Activated CD4-positive, alpha-beta T cell treated with anti-CD3 and anti-CD28 coated beads, Interleukin-2, Interleukin-4, amounts not matched to agents 100 ng/mL and 50 ng/mL, durations not matched to agents 16 hours and 8 hours (primary cell): ENCODE results near the gene GNG2.

Experiments used
- DNase-seq: peaks from one replicate; pipeline ENCODE4 v3.0.0-alpha.2; 2020; ENCODE audit warnings: low spot score

The GNG2 gene

DNA sequence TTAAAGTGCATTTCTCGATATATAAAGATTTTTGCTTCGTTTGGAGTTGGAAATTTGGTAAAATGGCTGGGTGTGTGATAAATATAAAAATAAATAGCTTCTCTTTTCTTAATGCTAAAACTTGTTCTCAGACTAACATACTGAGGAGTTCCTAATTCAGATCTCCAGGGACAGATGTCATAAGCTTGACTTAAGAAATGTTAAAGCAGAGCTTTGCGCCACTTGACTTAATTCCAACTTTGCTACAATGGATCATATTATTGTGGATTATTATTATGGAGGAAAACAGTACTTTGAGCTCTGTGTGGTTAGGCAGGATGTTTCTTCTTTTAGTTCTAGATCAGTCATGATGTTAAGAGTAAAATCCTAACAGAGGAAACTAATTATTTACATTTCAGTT is 33.8 kb downstream of the GNG2 start:
- no peak for DNase-seq

GRCh38 chr14:51895375-51895774 is 35.0 kb downstream of the GNG2 start:
- DNase-seq: no peak

- DNase-seq: no peak
Observed at GRCh38 chr14:51897791-51898355, 37.5 kb downstream of the GNG2 start.

GRCh38 chr14:51901475-51902024 is 41.1 kb downstream of the GNG2 start:
- no peak for DNase-seq

GRCh38 chr14:51905656-51906121 is 45.3 kb downstream of the GNG2 start:
- peak; percentile 74 for DNase-seq

GRCh38 chr14:51908086-51908485 is 47.7 kb downstream of the GNG2 start:
- no peak for DNase-seq

DNA sequence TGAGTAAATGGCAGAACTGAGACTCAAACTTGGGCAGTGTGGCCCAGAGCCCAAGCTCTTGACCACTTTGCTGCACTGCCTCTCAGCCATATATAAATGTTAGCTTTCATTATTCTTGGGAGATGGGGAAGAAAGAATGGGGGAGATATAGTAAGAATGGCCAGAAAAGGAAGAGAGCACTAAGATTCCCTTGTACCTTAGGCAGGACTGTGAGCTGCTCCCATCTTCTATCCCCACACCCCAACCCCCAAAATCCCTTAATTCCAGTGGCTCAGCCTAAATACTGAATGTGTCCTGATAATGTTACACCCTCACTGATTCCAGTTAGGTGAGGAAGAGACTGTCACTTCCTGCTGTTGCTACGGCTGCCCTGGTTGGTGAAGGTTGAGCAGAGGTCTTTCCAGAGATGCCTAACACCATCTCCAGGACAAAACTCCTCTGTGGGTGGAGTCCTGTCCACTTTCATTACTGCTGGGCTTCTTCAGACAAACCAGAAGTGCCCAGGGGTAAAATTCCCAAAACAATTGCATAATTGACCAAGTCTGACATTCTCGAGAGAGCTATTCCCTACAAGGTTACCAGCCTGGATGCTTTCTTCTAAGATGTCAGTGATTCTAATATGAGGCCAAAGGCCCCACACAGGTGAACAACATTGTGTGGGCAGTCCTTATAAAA is 51.8 kb downstream of the GNG2 start:
- DNase-seq: no peak

- no peak for DNase-seq
Observed at GRCh38 chr14:51914310-51914709, 53.9 kb downstream of the GNG2 start.

GRCh38 chr14:51917193-51917592 is 56.8 kb downstream of the GNG2 start:
- no peak for DNase-seq

GRCh38 chr14:51921026-51921425 is 60.6 kb downstream of the GNG2 start:
- DNase-seq: no peak

- DNase-seq: no peak
Observed at GRCh38 chr14:51922624-51923023, 62.2 kb downstream of the GNG2 start.

DNA sequence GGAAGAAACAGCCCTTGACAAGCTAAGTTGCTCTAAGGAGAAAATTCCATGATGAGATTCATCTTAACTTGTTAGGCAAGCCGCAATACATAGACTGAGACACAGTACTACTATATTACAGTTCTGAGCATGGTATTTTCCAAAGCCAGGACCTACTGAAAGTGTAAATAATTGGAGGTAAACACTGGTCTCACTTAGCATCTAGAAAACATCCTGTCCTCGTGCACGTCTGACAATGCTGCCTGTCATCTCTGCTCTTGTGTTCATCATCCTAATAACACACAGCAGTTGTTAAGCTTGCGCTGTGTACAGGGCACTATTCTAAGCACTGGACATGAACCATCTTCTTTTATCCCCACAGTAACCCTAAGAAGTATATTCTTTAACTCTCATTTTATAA is 64.2 kb downstream of the GNG2 start:
- DNase-seq: no peak

GRCh38 chr14:51925980-51926379 is 65.6 kb downstream of the GNG2 start:
- DNase-seq: no peak

- DNase-seq: no peak
Observed at GRCh38 chr14:51926449-51926848, 66.0 kb downstream of the GNG2 start.

DNA sequence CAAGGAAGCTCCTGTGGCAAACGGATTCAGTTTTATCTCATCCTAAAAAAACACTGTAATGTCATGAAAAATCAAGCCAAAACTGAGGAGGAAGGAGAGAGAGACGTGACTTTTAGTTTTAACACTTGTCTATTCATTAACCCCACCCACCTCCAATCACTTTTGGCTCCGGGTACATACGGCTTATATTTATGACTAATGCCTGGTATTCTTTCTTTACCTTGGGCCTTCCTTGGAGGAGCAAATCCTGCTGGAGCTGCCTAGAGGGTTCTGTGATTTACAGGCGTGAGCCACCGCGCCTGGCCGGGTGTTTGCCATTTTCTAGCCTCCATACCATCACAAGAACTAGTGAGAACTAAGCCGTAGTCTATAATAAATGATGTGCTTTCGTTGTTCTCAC is 68.2 kb downstream of the GNG2 start:
- no peak for DNase-seq

GRCh38 chr14:51929166-51929565 is 68.8 kb downstream of the GNG2 start:
- DNase-seq: no peak

- DNase-seq: no peak
Observed at GRCh38 chr14:51929910-51930682, 69.7 kb downstream of the GNG2 start.

DNA sequence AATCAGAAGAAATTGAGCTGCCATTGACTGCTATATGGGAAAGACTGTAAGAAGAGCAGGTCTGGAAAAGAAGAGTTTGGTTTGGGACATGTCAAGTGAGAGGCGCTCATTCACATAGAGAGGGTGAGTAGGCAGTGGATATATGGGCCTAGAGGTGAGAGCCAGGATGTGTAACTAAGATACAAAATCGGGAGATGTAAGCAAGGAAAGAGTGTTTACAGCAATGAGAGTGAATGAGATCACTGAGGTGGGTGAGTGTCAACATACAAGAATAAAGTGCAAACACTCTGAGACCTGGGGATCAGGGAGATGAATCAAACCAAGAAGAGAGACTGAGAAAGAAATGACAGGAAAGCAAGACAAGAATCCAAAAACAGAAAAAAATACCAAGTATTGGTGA is 70.9 kb downstream of the GNG2 start:
- peak; percentile 32 for DNase-seq

GRCh38 chr14:51933191-51933590 is 72.8 kb downstream of the GNG2 start:
- no peak for DNase-seq

DNA sequence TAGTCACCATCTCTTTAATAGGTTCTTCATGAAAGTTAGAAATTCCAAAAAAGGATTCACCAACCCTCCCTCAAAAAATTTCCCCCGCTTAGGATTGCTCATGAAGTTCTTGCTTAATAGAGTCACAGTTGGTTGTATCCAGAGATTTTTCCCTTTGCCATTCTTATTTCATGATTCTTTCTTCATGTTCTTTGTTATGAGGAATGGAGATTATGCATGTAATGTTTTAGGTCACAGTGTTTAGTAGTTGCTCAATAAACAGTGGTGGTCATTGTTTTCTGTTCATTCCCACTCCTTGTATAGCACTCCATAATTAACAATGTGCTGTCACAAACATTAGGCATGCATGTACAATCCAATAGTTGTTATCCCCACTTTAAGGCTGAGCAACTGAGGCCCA is 77.7 kb downstream of the GNG2 start:
- DNase-seq: no peak

GRCh38 chr14:51938821-51939220 is 78.4 kb downstream of the GNG2 start:
- no peak for DNase-seq

DNA sequence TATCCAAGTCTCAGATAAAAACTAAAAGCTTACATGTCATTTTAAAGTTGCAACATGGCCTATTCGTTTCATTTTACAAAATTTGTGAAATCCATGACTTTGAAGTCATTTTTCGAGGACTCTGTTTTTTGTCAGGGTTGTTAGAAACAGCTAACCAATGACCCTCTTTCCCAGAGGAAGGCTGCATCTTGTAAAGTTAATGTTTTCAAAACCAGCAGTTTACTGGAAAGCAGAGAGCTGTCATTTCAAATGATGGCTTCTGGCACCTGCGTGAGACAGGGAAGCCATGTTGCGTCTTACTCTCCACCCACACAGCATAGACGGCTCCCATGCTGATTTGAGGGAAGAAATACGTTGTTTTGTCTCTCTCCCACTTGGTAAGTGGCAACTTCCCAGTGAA is 78.8 kb downstream of the GNG2 start:
- no peak for DNase-seq

DNA sequence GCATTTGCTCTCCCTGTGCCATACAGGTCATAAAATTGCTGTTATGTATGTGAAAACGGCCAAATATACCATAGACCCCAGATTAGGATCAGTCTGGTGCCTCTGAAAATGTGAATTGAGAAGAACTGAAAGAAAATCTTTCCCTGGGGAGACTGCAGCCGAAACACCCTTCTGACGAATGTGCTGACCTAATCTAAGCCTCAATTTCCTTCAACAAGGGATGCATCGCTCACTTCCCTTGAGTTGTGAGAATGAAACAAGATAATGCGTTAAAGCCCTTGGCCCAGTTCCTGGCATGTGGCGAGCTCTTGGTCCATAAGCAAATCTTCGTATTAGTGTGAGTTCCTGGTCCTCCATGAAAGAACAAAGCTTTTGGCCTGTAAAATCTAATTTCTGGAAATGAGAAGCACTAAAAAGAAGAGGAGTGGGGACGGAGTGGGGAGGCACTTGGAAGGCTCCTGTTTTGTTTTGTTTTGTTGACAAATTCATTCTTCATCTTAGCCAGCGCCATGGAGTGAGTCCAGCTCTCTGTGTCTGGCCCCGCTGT is 79.4 kb downstream of the GNG2 start:
- DNase-seq: peak; percentile 8
